HK-2 (cell line): ENCODE data around the gene VKORC1.

Experiments
- DNase-seq: peaks from one replicate; pipeline ENCODE4 v3.0.0-alpha.2; 2018; ENCODE audit not compliant: unreplicated experiment

The VKORC1 gene

DNA sequence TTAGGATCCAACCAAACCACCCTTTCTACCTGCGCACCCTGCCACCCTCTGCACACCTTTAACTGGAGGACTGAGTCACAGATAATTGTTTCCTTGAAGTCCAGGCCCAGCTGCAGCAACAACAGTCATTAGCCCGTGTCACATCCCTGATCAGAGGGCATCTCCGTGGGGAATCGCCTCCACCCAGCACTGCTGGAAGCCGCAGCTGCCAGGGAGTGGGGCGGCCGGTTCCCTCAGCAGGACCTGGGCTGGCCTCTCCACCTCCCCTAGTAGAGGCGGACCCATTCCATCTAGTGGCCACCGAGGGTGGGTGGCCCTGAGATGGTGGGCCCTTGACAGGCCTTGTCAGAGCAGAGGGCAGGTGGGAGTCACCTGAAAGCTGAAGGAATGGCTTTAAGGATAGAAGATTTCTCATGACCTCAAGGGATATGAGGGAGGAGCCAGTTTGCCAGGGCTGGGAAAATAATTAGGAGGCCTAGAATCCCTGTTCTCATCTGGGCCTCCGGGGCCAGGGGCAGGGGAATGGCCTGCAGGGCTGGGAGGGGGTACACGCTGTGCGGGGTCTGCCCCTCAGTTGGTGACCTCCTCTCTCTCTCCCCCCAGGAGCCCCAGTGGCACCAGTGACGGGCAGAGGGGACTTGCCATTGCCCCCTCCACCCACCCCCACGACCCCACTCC, 12.1 kb downstream of the VKORC1 start:
- DNase-seq = no peak

GRCh38 chr16:31081428-31082351, 12.9 kb downstream of the VKORC1 start:
- no peak for DNase-seq

GRCh38 chr16:31080756-31081419, 13.7 kb downstream of the VKORC1 start:
- DNase-seq = no peak

DNA sequence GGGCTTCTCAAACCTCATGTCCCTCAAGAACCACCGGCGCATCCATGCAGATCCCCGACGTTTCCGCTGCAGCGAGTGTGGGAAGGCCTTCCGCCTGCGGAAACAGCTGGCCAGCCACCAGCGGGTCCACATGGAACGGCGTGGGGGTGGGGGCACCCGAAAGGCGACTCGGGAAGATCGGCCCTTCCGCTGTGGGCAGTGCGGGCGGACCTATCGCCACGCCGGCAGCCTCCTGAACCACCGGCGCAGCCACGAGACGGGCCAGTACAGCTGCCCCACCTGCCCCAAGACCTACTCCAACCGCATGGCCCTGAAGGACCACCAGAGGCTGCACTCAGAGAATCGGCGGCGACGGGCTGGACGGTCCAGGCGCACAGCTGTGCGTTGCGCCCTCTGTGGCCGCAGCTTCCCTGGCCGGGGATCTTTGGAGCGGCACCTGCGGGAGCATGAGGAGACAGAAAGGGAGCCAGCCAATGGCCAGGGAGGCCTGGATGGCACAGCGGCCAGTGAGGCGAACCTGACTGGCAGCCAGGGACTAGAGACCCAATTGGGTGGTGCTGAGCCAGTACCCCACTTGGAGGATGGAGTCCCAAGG, 14.5 kb downstream of the VKORC1 start:
- DNase-seq = no peak

DNA sequence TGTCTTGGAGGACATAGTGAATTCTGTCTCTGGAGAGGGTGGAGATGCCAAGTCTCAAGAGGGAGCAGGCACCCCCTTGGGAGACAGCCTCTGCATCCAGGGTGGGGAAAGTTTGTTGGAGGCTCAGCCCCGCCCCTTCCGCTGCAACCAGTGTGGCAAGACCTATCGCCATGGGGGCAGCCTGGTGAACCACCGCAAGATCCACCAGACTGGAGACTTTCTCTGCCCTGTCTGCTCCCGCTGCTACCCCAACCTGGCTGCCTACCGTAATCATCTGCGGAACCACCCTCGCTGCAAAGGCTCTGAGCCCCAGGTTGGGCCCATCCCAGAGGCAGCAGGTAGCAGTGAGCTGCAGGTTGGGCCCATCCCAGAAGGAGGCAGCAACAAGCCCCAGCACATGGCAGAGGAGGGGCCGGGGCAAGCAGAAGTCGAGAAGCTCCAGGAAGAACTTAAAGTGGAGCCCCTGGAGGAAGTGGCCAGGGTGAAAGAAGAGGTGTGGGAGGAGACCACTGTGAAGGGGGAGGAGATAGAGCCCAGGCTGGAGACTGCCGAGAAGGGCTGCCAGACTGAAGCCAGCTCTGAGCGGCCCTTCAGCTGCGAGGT, 15.2 kb downstream of the VKORC1 start:
- DNase-seq = no peak

DNA sequence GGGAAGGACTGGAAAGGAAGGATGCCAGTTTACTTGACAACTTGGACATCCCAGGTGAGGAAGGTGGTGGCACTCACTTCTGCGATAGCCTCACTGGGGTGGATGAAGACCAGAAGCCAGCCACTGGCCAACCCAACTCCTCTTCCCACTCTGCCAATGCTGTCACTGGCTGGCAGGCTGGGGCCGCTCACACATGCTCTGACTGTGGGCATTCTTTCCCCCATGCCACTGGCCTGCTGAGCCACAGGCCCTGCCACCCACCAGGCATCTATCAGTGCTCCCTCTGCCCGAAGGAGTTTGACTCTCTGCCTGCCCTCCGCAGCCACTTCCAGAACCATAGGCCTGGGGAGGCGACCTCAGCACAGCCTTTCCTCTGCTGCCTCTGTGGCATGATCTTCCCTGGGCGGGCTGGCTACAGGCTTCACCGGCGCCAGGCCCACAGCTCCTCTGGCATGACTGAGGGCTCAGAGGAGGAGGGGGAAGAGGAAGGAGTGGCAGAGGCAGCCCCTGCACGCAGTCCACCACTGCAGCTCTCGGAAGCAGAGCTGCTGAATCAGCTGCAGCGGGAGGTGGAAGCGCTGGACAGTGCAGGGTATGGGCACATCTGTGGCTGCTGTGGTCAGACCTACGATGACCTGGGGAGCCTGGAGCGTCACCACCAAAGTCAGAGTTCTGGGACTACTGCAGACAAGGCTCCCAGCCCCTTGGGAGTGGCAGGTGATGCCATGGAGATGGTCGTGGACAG, 15.8 kb downstream of the VKORC1 start:
- DNase-seq = no peak

DNA sequence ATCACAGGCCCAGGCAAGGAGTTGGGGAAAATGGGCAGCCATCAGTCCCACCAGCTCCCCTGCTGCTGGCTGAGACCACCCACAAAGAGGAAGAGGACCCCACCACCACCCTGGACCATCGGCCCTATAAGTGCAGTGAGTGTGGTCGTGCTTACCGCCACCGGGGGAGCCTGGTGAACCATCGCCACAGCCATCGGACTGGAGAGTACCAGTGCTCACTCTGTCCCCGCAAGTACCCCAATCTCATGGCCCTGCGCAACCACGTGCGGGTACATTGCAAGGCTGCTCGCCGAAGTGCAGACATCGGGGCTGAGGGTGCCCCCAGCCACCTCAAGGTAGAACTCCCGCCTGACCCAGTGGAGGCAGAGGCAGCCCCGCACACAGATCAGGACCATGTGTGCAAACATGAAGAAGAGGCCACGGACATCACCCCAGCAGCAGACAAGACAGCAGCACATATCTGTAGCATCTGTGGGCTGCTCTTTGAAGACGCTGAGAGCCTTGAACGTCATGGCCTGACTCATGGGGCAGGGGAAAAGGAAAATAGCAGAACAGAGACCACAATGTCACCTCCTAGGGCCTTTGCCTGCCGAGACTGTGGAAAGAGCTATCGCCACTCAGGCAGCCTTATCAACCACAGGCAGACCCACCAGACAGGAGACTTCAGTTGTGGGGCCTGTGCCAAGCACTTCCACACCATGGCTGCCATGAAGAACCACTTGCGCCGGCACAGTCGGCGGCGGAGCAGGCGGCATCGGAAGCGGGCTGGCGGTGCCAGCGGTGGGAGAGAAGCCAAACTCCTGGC, 16.8 kb downstream of the VKORC1 start:
- DNase-seq = no peak

DNA sequence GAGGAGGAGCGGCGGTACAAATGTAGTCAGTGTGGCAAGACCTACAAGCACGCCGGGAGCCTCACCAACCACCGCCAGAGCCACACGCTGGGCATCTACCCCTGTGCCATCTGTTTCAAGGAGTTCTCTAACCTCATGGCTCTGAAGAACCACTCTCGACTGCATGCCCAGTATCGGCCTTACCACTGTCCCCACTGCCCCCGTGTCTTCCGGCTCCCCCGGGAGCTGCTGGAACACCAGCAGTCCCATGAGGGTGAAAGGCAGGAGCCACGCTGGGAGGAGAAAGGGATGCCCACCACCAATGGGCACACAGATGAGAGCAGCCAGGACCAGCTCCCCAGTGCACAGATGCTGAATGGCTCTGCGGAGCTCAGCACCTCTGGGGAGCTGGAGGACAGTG, 17.6 kb downstream of the VKORC1 start:
- DNase-seq = no peak

DNA sequence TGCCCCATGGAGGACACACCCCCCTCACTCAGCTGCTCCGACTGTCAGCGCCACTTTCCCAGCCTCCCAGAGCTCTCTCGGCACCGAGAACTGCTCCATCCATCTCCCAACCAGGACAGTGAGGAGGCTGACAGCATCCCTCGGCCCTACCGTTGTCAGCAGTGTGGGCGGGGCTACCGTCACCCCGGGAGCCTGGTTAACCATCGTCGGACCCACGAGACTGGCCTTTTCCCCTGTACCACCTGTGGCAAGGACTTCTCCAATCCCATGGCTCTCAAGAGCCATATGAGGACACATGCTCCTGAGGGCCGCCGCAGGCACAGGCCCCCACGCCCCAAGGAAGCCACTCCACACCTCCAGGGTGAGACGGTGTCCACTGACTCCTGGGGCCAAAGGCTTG, 18.3 kb downstream of the VKORC1 start:
- DNase-seq = no peak

GRCh38 chr16:31074814-31075183, 19.8 kb downstream of the VKORC1 start:
- no peak for DNase-seq

- DNase-seq = peak; percentile 99
Measured at GRCh38 chr16:31073970-31074813, 20.4 kb downstream of the VKORC1 start, which contains the start of the genes ZNF646 and ZNF668. ZNF646 (plus strand) TSS chr16:31074422; CDS start chr16:31076325, 1,903 bp downstream. ZNF668 (minus strand) TSS chr16:31074240; CDS start chr16:31064459, 9,781 bp downstream.

- peak; percentile 92 for DNase-seq
Measured at GRCh38 chr16:31073142-31073969, 21.2 kb downstream of the VKORC1 start.

- peak; percentile 57 for DNase-seq
Measured at GRCh38 chr16:31072540-31073141, 22.0 kb downstream of the VKORC1 start.

DNA sequence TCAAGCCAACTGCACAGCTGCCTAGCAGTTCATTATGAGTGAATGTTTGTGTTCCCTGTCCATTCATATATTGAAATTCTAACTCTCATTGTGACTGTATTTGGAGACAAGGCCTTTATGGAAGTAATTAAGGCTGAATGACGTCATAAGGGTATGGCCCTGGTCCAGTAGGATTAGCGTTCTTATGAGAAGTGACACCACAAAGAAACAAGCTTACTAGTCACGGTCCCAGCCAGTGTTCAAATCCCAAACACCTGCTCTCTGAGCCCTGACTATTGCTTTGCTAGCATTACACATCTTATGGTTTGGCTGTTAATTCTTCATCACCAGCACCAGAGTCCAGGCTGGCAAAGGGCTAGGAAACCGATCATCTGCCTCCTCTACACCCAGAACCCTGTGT, 22.7 kb downstream of the VKORC1 start:
- DNase-seq = no peak

GRCh38 chr16:31067342-31067741, 27.3 kb downstream of the VKORC1 start:
- no peak for DNase-seq

GRCh38 chr16:31064882-31065461, 29.6 kb downstream of the VKORC1 start:
- no peak for DNase-seq

- no peak for DNase-seq
Measured at GRCh38 chr16:31063843-31064611, 30.6 kb downstream of the VKORC1 start.
